ENCODE data around the gene PKP4.

PKP4 gene

DNA sequence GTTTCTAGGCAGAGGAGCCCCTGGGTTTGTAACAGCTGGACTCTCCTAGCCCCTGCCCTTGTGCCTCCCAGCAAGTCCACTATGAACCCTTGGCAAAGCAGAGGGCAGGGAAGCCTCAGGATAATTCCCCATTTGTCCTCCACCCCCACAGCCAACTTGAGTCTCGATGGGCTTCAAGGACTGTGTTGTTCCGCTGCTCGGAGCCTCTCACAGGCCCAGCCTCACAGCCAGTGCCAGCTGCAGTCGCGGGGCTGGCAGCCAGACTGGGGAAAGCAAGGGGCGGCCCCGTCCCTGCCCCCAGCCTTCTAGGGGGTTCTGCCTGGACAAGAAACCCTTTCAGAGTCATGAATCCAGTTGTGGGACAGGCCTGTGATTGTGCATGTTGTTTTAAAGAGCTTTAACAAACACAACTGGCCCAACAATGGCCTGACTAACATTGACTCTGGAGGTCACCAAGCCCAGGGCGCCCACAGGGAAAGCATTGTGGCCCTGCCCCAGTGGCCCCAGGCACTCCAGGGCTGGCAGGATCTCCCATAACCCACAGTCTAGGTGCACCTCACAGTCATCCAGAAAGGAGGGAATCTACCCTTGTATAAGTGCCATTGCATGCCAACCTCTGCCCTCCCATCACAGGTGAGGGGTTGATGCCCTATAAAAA is 266.6 kb downstream of the PKP4 start:
- DNase-seq: no peak

DNA sequence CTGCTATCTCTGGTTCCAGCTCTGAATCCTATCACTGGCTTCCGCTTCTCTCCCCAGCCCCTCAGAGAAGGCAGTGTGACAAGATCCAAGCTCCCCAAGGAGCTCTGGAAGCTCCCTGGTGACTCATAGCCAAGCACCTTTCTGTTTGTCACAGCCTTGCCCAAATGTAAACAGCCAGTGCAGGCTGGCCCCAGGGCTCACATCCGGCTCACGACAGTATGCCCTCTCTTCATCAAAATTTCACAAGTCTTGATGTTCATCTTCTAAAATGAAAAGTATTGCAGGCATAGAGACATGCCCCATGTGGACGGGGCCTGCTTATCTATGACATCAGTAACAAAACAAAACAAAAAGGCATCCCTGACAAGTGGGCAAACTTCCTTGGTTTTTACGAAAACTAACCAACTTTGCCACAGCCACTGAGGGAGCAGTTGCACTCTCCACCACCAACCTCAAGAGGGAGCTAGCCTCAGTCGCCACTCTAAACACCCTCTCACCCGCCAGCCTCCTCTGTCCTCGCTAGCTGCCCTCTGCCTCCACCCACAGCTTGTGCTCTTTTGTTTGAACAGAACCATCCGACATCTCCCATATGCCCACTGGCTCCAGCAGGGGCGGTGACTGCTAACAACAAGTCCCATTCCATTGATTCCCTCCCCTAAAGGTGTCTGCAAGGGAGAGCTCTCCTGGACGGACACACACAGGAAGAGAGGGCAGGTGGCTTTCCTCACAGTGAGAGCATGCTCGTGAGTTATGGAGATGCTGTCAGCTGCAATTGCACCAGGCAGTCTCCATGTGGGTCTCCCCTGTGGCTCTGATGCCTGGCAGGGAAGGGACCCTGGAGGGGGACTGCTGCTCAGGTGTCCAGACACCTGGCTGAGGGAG is 267.4 kb downstream of the PKP4 start:
- no peak for DNase-seq

DNA sequence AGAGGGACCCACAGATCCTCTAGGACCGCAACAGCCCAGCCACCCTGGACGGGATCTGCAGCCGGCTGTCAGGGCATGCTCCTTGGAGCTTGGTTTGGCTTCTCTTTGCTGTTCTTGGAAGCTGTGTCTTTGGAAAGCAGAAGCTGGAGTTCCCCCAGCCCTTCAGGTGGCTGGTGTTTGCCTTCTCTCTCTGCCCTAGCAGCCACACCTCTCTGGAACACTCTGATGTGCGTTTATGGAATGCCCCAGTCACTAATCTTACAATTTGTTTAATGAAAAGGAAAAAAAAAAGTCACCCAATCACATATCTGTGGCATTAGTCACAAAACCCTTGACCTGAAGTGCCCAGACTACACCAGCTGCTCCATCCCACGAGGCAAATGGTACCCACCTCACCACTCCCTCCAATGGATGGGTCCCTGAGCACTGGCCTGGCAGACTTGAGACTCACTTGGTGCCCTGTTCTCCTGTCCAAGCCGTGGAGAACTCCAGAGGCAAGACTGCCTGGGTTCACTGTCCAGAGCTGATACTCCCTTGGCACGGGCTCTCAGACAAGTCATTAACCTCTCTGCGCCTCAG is 268.1 kb downstream of the PKP4 start:
- DNase-seq: no peak

DNA sequence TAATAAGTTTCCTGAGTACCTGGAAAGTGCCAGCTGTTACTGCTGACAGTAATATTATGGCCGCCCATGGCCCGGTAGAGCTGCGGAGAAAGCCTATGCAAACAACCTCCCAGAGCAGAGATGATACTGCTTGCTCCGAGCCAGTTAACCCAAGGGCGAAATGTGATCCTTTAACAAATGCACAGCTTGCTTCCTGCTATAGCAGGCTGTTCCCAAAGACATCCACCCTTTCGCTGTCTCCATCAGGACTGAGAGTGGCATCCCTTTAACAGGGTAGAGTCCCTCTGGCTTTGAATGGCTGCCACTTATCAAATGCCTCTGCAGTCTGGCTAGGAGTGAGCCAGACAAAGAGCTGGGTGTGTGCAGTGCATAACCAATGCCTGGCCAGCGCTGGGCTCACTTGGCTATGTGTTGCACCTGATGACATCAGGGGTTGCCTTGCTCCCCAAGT is 268.7 kb downstream of the PKP4 start:
- DNase-seq: no peak

DNA sequence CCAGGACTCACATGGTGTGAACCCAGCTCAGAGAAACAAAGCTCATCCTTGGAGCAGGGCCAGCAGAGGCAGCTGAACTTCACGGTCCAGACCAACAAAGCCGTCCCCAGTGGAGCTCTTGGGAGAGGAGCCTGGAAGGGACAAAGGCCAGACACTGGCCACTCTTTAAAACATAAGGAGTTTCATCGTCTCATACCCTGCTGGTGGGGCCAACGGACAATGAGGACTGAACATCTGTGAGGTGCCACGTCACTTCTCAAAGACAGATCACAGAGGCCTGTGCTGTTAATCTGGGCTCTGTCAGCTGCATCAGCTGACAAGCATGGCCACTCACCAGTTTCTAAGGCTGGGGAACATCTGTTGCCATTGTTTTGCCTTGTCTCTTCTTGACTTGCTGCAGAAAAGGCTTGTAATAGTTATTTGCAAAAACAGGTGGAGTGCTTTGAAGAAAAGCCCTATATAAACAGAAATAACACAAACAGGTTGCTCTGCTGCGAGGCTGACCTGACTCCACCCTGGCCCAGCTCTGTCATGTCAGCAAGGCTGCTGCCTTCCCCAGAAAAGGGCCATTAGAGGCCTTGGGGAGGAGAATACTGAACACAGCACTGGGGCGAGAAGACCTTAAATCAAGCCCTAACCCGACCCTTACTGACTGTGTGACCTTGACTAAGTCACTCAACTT is 270.3 kb downstream of the PKP4 start:
- DNase-seq: no peak

DNA sequence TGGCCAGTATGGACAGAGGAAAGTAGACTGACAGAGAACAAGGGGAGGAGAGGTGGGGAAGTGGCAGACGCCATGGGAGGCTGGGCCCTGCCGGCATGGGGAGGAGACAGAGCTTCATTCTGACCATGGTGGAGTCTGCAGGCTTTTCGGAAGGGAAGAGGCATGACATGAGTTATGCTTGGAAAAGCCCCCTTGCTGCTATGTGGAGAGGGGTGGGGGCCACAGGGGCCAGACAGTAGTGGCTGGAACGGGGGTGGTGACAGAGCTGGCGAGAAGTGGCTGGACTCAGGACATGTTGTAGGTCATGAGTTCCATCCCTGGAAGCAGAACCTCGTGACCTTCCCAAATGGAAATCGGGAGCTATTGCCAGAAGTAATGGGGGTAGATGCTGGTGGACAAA is 271.7 kb downstream of the PKP4 start:
- no peak for DNase-seq

DNA sequence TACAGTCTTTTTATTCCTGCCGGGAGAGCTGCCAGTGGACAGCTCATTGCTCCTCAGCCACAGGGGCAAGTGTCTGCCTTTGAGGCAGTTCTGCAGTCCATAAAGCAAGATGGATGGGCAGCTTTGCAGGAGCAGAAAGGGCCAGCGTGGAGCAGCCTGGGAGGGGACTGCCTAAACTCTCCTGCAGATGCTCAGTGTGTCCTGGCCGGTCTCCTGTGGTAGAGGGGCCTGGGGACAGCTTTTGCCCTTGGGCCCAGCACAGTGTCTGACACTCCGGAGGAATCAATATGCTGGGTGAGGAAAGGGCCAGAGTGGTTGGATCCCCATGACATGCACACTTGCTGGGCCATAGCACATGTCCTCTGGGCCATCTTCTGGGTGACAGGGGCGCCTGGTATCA is 272.7 kb downstream of the PKP4 start:
- no peak for DNase-seq

DNA sequence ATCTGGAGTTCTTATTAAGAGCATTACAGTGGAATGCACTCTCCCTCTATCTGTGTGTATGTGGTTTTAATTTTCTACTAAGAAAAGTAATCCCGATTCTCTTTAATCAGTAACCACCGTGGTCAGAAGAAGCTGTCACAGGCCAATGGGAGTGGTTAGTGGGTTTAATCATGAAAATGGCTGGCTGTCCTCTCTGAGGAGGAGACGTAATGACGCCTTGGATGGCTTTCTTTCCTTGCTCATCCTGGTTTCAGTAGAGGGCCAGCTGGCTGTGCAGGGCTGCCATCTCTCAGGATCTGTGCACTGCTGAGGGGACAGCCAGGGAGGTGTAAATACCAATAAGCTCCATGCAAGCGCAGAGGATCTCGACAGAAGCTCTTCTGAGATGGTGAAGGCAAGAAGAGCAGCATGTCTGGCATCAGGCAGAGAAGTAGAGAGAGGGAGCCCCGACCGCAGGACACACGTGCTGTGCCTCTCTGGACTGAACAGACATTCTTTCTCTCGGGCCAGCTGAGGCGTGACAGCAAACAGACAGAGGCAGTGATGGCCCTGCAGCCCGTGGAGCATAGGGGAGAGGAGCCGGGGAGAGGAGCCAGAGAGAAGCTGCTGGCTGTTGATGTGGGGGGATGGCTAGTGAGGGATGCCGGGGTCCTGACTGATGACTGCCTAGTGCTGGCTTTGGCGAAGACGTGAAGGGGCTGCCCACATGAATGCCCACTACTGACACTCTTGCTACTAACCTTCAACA is 273.3 kb downstream of the PKP4 start:
- no peak for DNase-seq

DNA sequence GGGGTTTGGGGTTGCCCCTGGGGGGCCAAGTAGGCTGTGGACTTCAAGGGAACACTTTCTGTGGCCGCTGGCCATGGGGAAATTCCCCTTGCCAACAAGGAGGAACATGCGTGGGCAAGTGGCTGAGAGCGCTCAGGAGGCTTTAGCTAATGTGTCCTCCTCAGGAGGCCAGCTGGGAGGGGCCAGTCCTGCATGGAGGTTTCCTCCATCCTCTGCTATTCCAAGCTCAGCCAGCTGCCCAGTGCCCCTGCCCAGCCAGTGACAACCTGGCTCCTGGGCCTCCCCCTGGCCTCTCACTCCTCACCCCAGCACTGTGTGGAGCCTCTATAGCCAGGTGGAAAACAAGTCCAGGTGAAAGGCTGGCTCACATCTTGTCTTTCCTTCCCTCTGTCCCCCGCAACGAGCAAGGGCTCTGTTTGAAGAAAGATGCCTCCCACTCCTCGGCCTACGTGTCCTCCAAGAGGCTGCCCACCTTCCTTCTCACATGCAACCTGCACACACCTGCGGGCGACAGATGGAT is 273.9 kb downstream of the PKP4 start:
- DNase-seq: no peak

DNA sequence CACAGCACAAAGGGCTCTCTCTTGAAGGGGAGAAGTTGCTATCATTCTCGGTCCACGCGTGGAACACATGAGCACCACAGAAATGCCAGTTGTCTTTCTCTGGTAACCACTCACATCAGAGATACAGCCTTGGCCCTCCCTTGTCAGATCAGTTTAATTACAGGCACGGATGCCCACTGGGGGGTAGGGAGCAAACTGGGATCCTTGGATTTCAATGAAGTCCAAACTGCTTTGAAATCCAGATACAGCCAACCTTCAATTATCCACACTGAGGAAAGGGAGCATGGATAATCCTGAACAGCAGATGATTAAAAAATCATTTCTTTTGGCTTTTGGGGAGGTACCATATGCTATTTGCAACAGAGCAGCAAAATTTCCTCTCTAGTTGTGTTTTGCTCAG is 274.6 kb downstream of the PKP4 start:
- DNase-seq: no peak
